DMS 273 treated with DMSO at 0.1 percent for 48 hours (cell line): ENCODE results near the gene LRIT2.

Source experiments
- DNase-seq: peaks from one replicate; lab custom pipeline; 2025; lab: John Stamatoyannopoulos, UW

Gene LRIT2

GRCh38 chr10:84225427-84226173 is at the start of gene LRIT2:
LRIT2 (minus strand) TSS chr10:84225544; CDS start chr10:84225520, 24 bp downstream.
- no peak for DNase-seq

- no peak for DNase-seq
Observed at GRCh38 chr10:84270708-84271107, 45.4 kb upstream of the LRIT2 start.

- DNase-seq = no peak
Observed at GRCh38 chr10:84269773-84270172, 44.4 kb upstream of the LRIT2 start.

- DNase-seq = no peak
Observed at GRCh38 chr10:84269162-84269561, 43.8 kb upstream of the LRIT2 start.

GRCh38 chr10:84267503-84268126 is 42.3 kb upstream of the LRIT2 start:
- DNase-seq = no peak

- DNase-seq = no peak
Observed at GRCh38 chr10:84265418-84265817, 40.1 kb upstream of the LRIT2 start.

- DNase-seq = no peak
Observed at GRCh38 chr10:84264611-84265141, 39.3 kb upstream of the LRIT2 start.

- DNase-seq = no peak
Observed at GRCh38 chr10:84263716-84264115, 38.4 kb upstream of the LRIT2 start.

- DNase-seq = no peak
Observed at GRCh38 chr10:84262190-84262956, 37.0 kb upstream of the LRIT2 start.

- no peak for DNase-seq
Observed at GRCh38 chr10:84261236-84261915, 36.0 kb upstream of the LRIT2 start.

- no peak for DNase-seq
Observed at GRCh38 chr10:84258034-84258695, 32.8 kb upstream of the LRIT2 start.

GRCh38 chr10:84257343-84258020 is 32.1 kb upstream of the LRIT2 start:
- DNase-seq = no peak

- no peak for DNase-seq
Observed at GRCh38 chr10:84256510-84257342, 31.4 kb upstream of the LRIT2 start.

- no peak for DNase-seq
Observed at GRCh38 chr10:84254552-84255478, 29.5 kb upstream of the LRIT2 start.

GRCh38 chr10:84248794-84249193 is 23.4 kb upstream of the LRIT2 start:
- DNase-seq = no peak

GRCh38 chr10:84247496-84247895 is 22.2 kb upstream of the LRIT2 start:
- no peak for DNase-seq

- DNase-seq = no peak
Observed at GRCh38 chr10:84244651-84245270, 19.4 kb upstream of the LRIT2 start, which contains the start of gene RGR. RGR (plus strand) TSS chr10:84245053; CDS start chr10:84245091, 38 bp downstream.

- no peak for DNase-seq
Observed at GRCh38 chr10:84243759-84244158, 18.4 kb upstream of the LRIT2 start.
